Cardiac muscle cell (in vitro differentiated cells and primary cell): Measurements from ENCODE around the gene ZNF217. TPM values are rescaled to one million over a fixed set of nuclear protein-coding genes. Genes with fewer than 3 reads are reported as not detected.

Source experiments
- DNase-seq, 2 donors: peaks; one replicate each; pipeline versions ENCODE4 v3.0.0 to v3.0.0-alpha.2; 2010 to 2017; ENCODE audit warnings: low read depth in 1 of 2, low spot score in 1 of 2
- H3K27ac ChIP-seq: fragments of 200-600 bp; sonication (generic); 2 replicates; pipeline ENCODE4 v1.5.1; 2016
- H3K27me3 ChIP-seq: fragments of 200-600 bp; sonication (generic); 2 replicates; pipeline ENCODE4 v1.6.0; 2016; ENCODE audit warnings: control low read depth
- H3K36me3 ChIP-seq: fragments of 200-600 bp; sonication (generic); 2 replicates; pipeline ENCODE4 v1.5.1; 2016; ENCODE audit warnings: control low read depth
- H3K4me1 ChIP-seq: fragments of 200-600 bp; sonication (generic); 2 replicates; pipeline ENCODE4 v1.8.1; 2017; ENCODE audit warnings: low read depth, mild to moderate bottlenecking, mixed run types
- H3K4me3 ChIP-seq: fragments of 200-600 bp; sonication (generic); 2 replicates; pipeline ENCODE4 v1.5.1; 2016; ENCODE audit warnings: mild to moderate bottlenecking
- H3K9me3 ChIP-seq: fragments of 200-600 bp; sonication (generic); 2 replicates; pipeline ENCODE4 v1.5.1; 2017; ENCODE audit warnings: low read depth, mild to moderate bottlenecking, control low read depth
- polyA plus RNA-seq: library from polyadenylated mRNA; unstranded; fragments of >200 nt; fragmentation: Nextera tagmentation; extraction: Ambion mirVana; gene quantifications from 2 replicates; pipeline ENCODE4 v1.2.1, GENCODE V29; 2016
- total RNA-seq: library from RNA; depleted of rRNA; stranded (reverse); fragments of >200 nt; gene quantifications from 2 replicates; pipeline ENCODE4 v1.2.3, GENCODE V29; 2016
- TF ChIP-seq, protein P1 (sequence below): IDR thresholded peaks from 2 replicates; pipeline ENCODE4 v1.5.1; 2012; ENCODE audit warnings: low read depth, mild to moderate bottlenecking, low read length

Gene ZNF217
- total and polyA plus RNA-seq, 2 experiments from 2014 or later = 6.1 to 26.3 TPM

DNA sequence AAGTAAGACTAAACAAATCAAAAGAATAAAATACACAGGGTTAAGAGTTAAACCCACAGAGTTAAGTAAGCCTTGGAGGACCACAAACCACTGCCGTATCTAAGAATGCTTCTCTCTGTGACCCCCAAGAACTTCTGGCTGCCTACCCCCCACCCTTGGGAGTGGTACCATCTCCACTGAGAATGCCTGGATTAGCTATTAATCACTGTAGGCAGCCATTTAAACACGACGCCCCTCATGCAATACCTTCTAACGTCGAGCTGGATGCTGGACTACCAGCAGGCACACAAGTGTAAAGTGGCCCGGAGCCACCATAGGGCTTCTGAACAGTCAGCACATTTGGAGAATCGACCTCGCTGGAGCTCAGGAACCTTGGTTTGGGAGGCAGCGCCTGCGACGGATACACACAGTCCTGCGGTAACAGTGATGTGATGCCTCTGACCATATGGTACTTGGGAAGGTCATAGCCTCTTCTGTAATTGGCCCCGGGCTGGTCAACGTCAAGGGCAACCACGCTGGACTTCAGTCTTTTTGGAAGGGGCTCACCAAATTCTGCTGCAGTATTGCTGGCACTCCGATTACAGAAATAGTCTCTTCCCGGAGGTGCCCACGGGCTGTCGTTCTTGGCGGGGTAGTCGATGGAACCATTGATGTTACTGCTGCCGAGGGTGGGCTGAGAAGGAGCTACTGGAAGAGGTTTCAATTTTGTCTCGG is 18.0 kb downstream of the ZNF217 start:
- peak overlapping the region; percentile 16 for H3K27ac ChIP-seq

DNA sequence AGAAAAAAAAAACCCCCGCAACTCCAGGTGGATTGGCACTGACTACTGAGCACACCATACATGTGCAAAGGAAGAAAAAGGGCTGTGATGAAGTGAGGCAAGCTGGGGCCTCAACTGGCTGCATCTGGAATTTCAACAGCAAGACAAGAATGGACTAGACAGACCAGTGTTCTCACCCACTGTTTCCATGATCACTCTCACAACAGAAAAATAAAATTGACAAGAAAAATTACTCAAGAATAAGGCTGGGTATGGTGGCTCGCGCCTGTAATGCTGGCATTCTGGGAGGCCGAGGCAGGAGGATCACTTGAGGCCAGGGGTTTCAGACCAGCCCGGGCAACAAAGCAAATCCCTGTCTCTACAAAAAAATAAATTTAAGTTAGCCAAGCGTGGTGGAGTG is 18.8 kb downstream of the ZNF217 start:
- Histone ChIP-seq H3K27ac (no peak overlapping the region), H3K27me3 (no peaks in the 10 kb centered on the region), H3K4me1 (peaks cover 11% of the 10 kb centered on the region), H3K36me3 (peaks cover 69% of the 10 kb centered on the region), H3K9me3 (no peaks in the 10 kb centered on the region), H3K4me3 (no peak overlapping the region)
- TF ChIP-seq, protein P1, sequence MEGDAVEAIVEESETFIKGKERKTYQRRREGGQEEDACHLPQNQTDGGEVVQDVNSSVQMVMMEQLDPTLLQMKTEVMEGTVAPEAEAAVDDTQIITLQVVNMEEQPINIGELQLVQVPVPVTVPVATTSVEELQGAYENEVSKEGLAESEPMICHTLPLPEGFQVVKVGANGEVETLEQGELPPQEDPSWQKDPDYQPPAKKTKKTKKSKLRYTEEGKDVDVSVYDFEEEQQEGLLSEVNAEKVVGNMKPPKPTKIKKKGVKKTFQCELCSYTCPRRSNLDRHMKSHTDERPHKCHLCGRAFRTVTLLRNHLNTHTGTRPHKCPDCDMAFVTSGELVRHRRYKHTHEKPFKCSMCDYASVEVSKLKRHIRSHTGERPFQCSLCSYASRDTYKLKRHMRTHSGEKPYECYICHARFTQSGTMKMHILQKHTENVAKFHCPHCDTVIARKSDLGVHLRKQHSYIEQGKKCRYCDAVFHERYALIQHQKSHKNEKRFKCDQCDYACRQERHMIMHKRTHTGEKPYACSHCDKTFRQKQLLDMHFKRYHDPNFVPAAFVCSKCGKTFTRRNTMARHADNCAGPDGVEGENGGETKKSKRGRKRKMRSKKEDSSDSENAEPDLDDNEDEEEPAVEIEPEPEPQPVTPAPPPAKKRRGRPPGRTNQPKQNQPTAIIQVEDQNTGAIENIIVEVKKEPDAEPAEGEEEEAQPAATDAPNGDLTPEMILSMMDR = no peak
- no peak for DNase-seq

More for the DNA sequence above, 18.0 kb downstream of the ZNF217 start:
- H3K4me3 ChIP-seq = no peak overlapping the region
- peaks cover 13% of the 10 kb centered on the region for H3K4me1 ChIP-seq
- H3K9me3 ChIP-seq = no peaks in the 10 kb centered on the region
- TF ChIP-seq, protein P1 = no peak
- no peak for DNase-seq
- no peaks in the 10 kb centered on the region for H3K27me3 ChIP-seq
- peaks cover 61% of the 10 kb centered on the region for H3K36me3 ChIP-seq

DNA sequence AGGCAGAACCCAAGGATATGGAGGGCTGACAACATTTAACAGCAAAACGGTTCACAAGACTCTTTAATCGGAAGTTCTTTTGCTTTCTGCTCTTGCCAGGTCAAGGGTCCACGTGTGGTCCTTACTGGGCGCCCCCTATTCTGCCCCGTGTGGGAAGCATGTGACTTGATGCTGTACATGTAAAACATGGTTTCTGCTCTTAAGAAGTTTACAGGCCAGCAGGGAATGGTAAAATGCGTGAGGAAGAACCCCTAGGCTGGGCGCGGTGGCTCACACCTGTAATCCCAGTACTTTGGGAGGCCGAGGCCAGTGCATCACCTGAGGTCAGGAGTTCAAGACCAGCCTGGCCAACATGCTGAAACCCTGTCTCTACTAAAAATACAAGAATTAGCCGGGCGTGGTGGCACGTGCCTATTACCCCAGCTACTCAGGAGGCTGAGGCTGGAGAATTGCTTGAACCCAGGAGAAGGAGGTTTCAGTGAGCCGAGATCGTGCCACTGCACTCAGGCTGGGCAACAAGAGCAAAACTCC is 19.3 kb downstream of the ZNF217 start:
- Histone ChIP-seq H3K27me3 (no peaks in the 10 kb centered on the region), H3K9me3 (no peaks in the 10 kb centered on the region), H3K4me3 (no peak overlapping the region), H3K27ac (no peak overlapping the region), H3K36me3 (peaks cover 69% of the 10 kb centered on the region), H3K4me1 (peaks cover 9% of the 10 kb centered on the region)
- DNase-seq = no peak
- TF ChIP-seq, protein P1 = no peak

DNA sequence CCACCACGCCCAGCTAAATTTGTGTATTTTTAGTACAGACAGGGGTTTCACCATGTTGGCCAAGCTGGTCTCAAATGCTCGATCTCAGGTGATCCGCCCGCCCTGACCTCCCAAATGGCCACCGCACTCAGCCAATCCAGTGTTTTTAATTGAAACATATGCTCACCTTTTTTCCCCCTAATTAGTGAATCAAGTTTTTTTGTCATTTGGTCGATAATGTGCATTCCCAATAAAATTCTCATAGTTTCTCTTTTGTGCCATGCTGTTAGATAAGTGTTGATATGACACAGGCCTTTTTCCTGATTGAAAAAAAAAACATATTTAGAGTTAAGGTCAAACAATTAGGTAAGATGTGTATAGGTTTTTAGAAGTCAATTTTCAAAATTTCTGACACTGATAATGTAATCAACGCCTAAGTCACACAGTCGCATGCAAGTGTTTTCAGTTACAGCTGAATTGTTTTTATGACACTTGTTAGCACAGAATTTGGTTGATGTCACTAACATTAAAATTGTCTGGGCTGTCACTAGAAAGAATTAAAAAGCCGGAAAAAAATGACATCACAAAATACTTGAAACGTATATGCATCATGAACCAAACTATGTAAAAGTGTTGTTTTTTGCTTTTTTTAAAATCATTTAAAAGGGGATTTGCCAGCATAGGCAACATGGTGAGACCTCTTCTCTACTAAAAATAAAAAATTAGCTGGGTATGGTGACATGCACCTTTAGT is 21.9 kb downstream of the ZNF217 start:
- DNase-seq = no peak
- H3K4me3 ChIP-seq = no peak overlapping the region
- H3K27me3 ChIP-seq = no peaks in the 10 kb centered on the region
- TF ChIP-seq, protein P1 = no peak
- no peaks in the 10 kb centered on the region for H3K4me1 ChIP-seq
- H3K27ac ChIP-seq = no peak overlapping the region
- H3K9me3 ChIP-seq = no peaks in the 10 kb centered on the region
- peaks cover 78% of the 10 kb centered on the region for H3K36me3 ChIP-seq

DNA sequence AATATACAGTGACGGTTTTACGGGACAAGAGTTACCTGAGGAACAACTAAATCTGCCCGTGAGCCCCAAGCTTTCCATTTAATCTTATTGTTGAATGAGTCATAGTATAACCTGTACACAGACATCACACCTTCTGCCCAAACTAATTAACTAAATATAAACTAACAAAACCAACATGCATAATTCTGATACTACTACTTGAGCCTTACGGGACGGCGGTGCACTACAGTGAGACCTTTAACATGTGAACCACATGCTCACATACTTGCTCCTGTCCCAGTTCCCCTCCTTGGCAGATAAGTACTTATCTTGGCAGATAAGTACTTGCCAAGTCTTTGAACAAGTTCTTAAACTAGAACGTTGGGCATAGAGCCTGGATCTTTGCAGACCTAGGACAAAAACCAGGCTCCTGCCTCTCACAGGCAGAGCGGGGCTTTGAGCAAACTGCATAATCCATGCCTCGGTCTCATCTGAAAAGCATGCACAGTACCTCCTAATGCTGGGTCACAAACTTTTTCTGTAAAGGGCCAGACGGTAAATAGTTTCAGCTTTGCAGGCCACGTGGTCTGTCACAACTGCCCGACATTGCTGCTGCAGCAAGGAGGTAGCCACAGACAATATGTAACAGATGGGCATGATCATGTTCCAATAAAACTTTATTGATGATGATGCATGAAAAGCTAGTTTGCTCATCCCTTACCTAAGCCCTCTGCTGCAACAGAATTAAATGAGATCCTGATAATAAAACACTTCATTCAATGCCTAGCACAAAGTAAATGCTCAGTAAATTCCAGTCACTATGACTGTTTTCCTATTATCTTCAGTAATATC is 23.0 kb downstream of the ZNF217 start:
- peak; percentile 23 to 68 for DNase-seq
- no peaks in the 10 kb centered on the region for H3K27me3 ChIP-seq
- H3K4me3 ChIP-seq = no peak overlapping the region
- H3K36me3 ChIP-seq = peaks cover 74% of the 10 kb centered on the region
- no peaks in the 10 kb centered on the region for H3K4me1 ChIP-seq
- H3K9me3 ChIP-seq = no peaks in the 10 kb centered on the region
- TF ChIP-seq, protein P1 = no peak
- peak overlapping the region; percentile 72 for H3K27ac ChIP-seq
